ENCODE results near the gene ANGPTL4. TPM values are rescaled to one million over a fixed set of nuclear protein-coding genes. Genes with fewer than 3 reads are reported as not detected.
A peak's percentile ranks its signal among the peaks of the same experiment; 100 is the strongest.

ANGPTL4 gene
- total and polyA plus RNA-seq, 2 of the 13 experiments (the other 11 are each of a cell fraction or from before 2014, with no cell fraction given) = 0.80 to 21.7 TPM

DNA sequence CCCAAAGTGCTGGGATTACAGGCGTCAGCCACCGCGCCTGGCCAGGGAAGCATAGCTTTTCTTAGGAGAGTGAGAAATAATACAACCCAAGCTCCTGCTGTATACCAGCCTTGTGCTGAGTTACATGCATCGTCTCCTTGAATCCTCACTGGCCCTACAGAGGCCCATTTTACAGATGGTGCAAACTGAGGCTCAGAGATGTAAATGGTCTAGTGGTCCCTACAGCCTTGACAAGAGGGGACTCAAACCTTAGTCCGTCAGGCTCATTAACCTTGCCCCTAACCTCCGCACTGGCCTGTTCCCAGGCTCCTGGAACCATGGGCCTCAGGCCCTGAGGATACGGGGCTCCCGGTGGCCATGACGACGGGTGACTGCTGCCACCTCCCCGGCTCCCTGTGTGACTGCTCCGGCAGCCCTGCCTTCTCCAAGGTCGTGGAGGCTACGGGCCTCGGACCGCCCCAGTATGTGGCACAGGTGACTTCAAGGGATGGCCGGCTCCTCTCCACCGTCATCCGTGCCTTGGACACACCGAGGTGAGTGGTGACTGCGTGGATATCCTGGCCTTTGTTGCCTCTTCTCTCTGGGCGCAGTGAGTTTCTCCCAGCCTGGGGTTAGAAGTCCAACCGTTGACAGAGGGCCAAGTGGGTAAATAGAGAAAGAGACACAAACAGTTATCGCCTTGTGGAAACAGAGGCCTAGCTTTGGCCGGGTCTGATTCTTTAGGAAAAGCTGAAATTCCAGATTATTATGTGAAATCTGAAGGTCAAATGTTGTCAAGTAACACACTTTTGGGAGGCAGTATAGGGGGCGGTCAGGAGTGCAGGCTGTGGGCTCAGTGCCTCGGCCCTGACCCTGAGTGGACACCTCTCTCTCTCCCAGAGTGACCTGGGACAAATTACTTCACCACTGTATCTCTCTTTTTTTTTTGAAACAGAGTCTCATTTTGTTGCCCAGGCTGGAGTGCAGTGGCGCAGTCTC is 57.8 kb downstream of the ANGPTL4 start (continued):
- TF ChIP-seq, protein P1, sequence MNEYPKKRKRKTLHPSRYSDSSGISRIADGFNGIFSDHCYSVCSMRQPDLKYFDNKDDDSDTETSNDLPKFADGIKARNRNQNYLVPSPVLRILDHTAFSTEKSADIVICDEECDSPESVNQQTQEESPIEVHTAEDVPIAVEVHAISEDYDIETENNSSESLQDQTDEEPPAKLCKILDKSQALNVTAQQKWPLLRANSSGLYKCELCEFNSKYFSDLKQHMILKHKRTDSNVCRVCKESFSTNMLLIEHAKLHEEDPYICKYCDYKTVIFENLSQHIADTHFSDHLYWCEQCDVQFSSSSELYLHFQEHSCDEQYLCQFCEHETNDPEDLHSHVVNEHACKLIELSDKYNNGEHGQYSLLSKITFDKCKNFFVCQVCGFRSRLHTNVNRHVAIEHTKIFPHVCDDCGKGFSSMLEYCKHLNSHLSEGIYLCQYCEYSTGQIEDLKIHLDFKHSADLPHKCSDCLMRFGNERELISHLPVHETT (CRISPR knock-in tag; conservative IDR thresholded peaks at IDR 0.05) = no peak
- no peak for TF ChIP-seq ATF1 (CRISPR knock-in tag; IDR thresholded peaks at IDR 0.05)
- TF ChIP-seq, protein P2, sequence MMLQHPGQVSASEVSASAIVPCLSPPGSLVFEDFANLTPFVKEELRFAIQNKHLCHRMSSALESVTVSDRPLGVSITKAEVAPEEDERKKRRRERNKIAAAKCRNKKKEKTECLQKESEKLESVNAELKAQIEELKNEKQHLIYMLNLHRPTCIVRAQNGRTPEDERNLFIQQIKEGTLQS (CRISPR knock-in tag; IDR thresholded peaks at IDR 0.05) = no peak
- TF ChIP-seq, protein P3, sequence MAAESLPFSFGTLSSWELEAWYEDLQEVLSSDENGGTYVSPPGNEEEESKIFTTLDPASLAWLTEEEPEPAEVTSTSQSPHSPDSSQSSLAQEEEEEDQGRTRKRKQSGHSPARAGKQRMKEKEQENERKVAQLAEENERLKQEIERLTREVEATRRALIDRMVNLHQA (CRISPR knock-in tag; IDR thresholded peaks at IDR 0.05) = no peak
- no peak for TF ChIP-seq MTERF4 (CRISPR knock-in tag; IDR thresholded peaks at IDR 0.05)
- TF ChIP-seq ZMYM4 (CRISPR knock-in tag; IDR thresholded peaks at IDR 0.05) = no peak; the same call in 1 of the 2 replicates
- TF ChIP-seq, protein P4, sequence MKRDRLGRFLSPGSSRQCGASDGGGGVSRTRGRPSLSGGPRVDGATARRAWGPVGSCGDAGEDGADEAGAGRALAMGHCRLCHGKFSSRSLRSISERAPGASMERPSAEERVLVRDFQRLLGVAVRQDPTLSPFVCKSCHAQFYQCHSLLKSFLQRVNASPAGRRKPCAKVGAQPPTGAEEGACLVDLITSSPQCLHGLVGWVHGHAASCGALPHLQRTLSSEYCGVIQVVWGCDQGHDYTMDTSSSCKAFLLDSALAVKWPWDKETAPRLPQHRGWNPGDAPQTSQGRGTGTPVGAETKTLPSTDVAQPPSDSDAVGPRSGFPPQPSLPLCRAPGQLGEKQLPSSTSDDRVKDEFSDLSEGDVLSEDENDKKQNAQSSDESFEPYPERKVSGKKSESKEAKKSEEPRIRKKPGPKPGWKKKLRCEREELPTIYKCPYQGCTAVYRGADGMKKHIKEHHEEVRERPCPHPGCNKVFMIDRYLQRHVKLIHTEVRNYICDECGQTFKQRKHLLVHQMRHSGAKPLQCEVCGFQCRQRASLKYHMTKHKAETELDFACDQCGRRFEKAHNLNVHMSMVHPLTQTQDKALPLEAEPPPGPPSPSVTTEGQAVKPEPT (CRISPR knock-in tag; IDR thresholded peaks at IDR 0.05; ENCODE audit: low read depth) = no peak
- peak; percentile 51; the same call in 1 of the 2 replicates for TF ChIP-seq PHF8 (CRISPR knock-in tag; IDR thresholded peaks at IDR 0.05)
- TF ChIP-seq HNF1B (CRISPR knock-in tag; IDR thresholded peaks at IDR 0.05) = no peak
- peak; percentile 72 for TF ChIP-seq HOXD1 (CRISPR knock-in tag; IDR thresholded peaks at IDR 0.05)
- peak; percentile 74 for TF ChIP-seq FOXA3 (CRISPR knock-in tag; IDR thresholded peaks at IDR 0.05)
- peak; percentile 55; the same call in 1 of the 2 replicates for TF ChIP-seq ZNF501 (CRISPR knock-in tag; IDR thresholded peaks at IDR 0.05)
- TF ChIP-seq NFIB (CRISPR knock-in tag; IDR thresholded peaks at IDR 0.05; ENCODE audit: borderline replicate concordance) = no peak
- TF ChIP-seq BHLHE40 (IDR thresholded peaks at IDR 0.05; ENCODE audit: low read length) = no peak
- TF ChIP-seq, protein P5, sequence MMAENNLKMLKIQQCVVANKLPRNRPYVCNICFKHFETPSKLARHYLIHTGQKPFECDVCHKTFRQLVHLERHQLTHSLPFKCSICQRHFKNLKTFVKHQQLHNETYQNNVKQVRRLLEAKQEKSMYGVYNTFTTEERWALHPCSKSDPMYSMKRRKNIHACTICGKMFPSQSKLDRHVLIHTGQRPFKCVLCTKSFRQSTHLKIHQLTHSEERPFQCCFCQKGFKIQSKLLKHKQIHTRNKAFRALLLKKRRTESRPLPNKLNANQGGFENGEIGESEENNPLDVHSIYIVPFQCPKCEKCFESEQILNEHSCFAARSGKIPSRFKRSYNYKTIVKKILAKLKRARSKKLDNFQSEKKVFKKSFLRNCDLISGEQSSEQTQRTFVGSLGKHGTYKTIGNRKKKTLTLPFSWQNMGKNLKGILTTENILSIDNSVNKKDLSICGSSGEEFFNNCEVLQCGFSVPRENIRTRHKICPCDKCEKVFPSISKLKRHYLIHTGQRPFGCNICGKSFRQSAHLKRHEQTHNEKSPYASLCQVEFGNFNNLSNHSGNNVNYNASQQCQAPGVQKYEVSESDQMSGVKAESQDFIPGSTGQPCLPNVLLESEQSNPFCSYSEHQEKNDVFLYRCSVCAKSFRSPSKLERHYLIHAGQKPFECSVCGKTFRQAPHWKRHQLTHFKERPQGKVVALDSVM (CRISPR knock-in tag; IDR thresholded peaks at IDR 0.05) = peak; percentile 48
- TF ChIP-seq, protein P6, sequence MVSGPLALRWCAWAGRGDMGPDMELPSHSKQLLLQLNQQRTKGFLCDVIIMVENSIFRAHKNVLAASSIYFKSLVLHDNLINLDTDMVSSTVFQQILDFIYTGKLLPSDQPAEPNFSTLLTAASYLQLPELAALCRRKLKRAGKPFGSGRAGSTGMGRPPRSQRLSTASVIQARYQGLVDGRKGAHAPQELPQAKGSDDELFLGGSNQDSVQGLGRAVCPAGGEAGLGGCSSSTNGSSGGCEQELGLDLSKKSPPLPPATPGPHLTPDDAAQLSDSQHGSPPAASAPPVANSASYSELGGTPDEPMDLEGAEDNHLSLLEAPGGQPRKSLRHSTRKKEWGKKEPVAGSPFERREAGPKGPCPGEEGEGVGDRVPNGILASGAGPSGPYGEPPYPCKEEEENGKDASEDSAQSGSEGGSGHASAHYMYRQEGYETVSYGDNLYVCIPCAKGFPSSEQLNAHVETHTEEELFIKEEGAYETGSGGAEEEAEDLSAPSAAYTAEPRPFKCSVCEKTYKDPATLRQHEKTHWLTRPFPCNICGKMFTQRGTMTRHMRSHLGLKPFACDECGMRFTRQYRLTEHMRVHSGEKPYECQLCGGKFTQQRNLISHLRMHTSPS (CRISPR knock-in tag; IDR thresholded peaks at IDR 0.05; ENCODE audit: low read depth) = 0 out of 2 replicates have a peak, but pooled peaks have one; percentile 4
- TF ChIP-seq SP1 (IDR thresholded peaks at IDR 0.05) = no peak
- no peak for TF ChIP-seq SP1 (CRISPR knock-in tag; IDR thresholded peaks at IDR 0.05)
